Smooth muscle cell of the brain vasculature (primary cell): ENCODE measurements around the gene UBE3B.
A peak's percentile ranks its signal among the peaks of the same experiment; 100 is the strongest.
"Not testable (repeated sequence)": the region's sequence is repeated elsewhere in the genome, so short reads cannot be mapped to it uniquely, and the experiment has no call there.

Source experiments
- DNase-seq: peaks from one replicate; pipeline ENCODE4 v3.0.0-alpha.2; 2012; ENCODE audit warnings: low read depth, low spot score

UBE3B gene

GRCh38 chr12:109477185-109477962 is at the start of gene UBE3B, which contains the start of gene KCTD10:
TSS of gene UBE3B (plus strand) at chr12:109477634. CDS start at chr12:109483552, 5,918 bp downstream.
TSS of gene KCTD10 (minus strand) at chr12:109477300. CDS start at chr12:109477262, 38 bp downstream.
- peak; percentile 79 for DNase-seq

GRCh38 chr12:109428037-109428629 is 49.3 kb upstream of the UBE3B start:
- DNase-seq = peak; percentile 77

GRCh38 chr12:109428804-109429203 is 48.6 kb upstream of the UBE3B start:
- not testable (repeated sequence) for DNase-seq

- DNase-seq = no peak
Measured at GRCh38 chr12:109430244-109430643, 47.2 kb upstream of the UBE3B start.

GRCh38 chr12:109432431-109432830 is 45.0 kb upstream of the UBE3B start:
- DNase-seq = no peak

GRCh38 chr12:109432842-109433304 is 44.6 kb upstream of the UBE3B start:
- peak; percentile 71 for DNase-seq

- DNase-seq = no peak
Measured at GRCh38 chr12:109433618-109434017, 43.8 kb upstream of the UBE3B start.

- no peak for DNase-seq
Measured at GRCh38 chr12:109434582-109434981, 42.9 kb upstream of the UBE3B start.

GRCh38 chr12:109435428-109436187 is 41.8 kb upstream of the UBE3B start:
- no peak for DNase-seq

- no peak for DNase-seq
Measured at GRCh38 chr12:109436188-109436560, 41.3 kb upstream of the UBE3B start.

GRCh38 chr12:109439181-109439580 is 38.3 kb upstream of the UBE3B start:
- no peak for DNase-seq

GRCh38 chr12:109439951-109440350 is 37.5 kb upstream of the UBE3B start:
- DNase-seq = not testable (repeated sequence)

- no peak for DNase-seq
Measured at GRCh38 chr12:109440851-109441490, 36.5 kb upstream of the UBE3B start.

GRCh38 chr12:109443794-109444193 is 33.6 kb upstream of the UBE3B start:
- DNase-seq = no peak

GRCh38 chr12:109444259-109444658 is 33.2 kb upstream of the UBE3B start:
- DNase-seq = no peak

GRCh38 chr12:109445191-109445609 is 32.2 kb upstream of the UBE3B start:
- DNase-seq = no peak

GRCh38 chr12:109446869-109447268 is 30.6 kb upstream of the UBE3B start:
- no peak for DNase-seq

- DNase-seq = no peak
Measured at GRCh38 chr12:109447482-109447881, 30.0 kb upstream of the UBE3B start.

- no peak for DNase-seq
Measured at GRCh38 chr12:109448272-109448671, 29.2 kb upstream of the UBE3B start.

- no peak for DNase-seq
Measured at GRCh38 chr12:109448707-109449390, 28.6 kb upstream of the UBE3B start.
